ENCODE data around the gene RIN1. TPM values are rescaled to one million over a fixed set of nuclear protein-coding genes. Genes with fewer than 3 reads are reported as not detected.

RIN1 gene
- total RNA-seq, 1 donor from 2014 or later = 19.2 TPM

DNA sequence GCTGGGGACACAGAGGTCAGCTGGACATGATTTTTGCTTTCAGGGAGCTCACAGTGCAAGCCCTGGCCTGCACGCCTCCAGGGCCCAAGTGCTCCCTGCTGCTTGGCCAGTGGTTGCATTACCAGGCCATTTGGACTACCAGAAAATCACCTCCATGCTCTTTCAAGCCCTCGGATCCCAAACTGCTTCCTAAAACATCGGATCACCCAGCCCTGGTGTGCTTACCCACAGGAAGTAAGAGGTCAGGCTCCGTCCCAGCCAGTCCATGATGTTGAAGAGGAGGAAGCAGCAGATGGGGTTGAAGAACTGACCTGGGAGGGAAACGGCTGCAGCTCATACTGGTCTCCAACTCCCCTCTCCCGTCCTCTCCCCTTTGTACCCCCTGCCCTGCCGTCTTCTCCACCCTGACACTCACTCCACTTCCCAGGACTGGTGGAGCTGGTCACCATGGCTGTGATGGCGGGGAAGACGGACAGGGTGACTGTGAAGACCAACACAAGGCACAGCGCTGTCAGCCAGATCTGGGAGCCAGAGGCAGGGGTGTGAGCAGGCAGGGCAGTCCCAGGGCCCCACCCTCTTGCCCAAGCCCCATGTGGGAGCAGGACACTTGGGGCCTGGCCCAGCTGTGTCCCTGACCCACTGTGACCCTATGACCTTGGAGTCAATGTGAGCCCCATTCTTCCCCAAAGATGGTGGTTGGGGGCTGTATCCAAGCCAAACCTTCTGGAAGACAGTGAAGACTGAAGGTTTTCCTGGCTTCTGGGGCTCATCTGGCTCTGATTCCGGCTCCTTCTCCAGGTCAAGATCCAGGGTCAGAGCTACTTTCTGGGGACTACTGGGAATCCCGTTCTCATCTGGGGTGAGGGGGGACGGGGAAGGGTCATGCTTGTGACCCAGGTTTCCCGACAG is 29.7 kb upstream of the RIN1 start:
- no peak for DNase-seq (ENCODE audit: extremely low spot score in 2 of 2)
- Histone ChIP-seq H3K27ac (no peak overlapping the region), H3K27me3 (no peaks in the 10 kb centered on the region), H3K36me3 (no peaks in the 10 kb centered on the region), H3K4me1 (peaks cover 11% of the 10 kb centered on the region), H3K9me3 (no peaks in the 10 kb centered on the region), H3K4me3 (no peak overlapping the region)
- TF ChIP-seq, protein P1, sequence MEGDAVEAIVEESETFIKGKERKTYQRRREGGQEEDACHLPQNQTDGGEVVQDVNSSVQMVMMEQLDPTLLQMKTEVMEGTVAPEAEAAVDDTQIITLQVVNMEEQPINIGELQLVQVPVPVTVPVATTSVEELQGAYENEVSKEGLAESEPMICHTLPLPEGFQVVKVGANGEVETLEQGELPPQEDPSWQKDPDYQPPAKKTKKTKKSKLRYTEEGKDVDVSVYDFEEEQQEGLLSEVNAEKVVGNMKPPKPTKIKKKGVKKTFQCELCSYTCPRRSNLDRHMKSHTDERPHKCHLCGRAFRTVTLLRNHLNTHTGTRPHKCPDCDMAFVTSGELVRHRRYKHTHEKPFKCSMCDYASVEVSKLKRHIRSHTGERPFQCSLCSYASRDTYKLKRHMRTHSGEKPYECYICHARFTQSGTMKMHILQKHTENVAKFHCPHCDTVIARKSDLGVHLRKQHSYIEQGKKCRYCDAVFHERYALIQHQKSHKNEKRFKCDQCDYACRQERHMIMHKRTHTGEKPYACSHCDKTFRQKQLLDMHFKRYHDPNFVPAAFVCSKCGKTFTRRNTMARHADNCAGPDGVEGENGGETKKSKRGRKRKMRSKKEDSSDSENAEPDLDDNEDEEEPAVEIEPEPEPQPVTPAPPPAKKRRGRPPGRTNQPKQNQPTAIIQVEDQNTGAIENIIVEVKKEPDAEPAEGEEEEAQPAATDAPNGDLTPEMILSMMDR (IDR thresholded peaks at IDR 0.05) = no peak
- no peak for TF ChIP-seq POLR2AphosphoS5 (IDR thresholded peaks at IDR 0.05; ENCODE audit: insufficient read depth in 1 of 2, low read depth in 1 of 2)
- TF ChIP-seq POLR2A (IDR thresholded peaks at IDR 0.05) = no peak
- intact Hi-C loops (cut with DNase I) = no loop called here

- Histone ChIP-seq H3K27ac (no peak overlapping the region), H3K4me1 (peaks cover 3% of the 10 kb centered on the region), H3K27me3 (no peaks in the 10 kb centered on the region), H3K36me3 (no peaks in the 10 kb centered on the region), H3K9me3 (no peaks in the 10 kb centered on the region), H3K4me3 (no peak overlapping the region)
- intact Hi-C loops (cut with DNase I) = no loop called here
- no peak for DNase-seq (ENCODE audit: extremely low spot score in 2 of 2)
- TF ChIP-seq POLR2AphosphoS5 (IDR thresholded peaks at IDR 0.05; ENCODE audit: insufficient read depth in 1 of 2, low read depth in 1 of 2) (no peak), POLR2A (IDR thresholded peaks at IDR 0.05) (no peak)
- TF ChIP-seq, protein P1 (IDR thresholded peaks at IDR 0.05) = no peak
Observed at GRCh38 chr11:66365166-66365565, 28.9 kb upstream of the RIN1 start.

DNA sequence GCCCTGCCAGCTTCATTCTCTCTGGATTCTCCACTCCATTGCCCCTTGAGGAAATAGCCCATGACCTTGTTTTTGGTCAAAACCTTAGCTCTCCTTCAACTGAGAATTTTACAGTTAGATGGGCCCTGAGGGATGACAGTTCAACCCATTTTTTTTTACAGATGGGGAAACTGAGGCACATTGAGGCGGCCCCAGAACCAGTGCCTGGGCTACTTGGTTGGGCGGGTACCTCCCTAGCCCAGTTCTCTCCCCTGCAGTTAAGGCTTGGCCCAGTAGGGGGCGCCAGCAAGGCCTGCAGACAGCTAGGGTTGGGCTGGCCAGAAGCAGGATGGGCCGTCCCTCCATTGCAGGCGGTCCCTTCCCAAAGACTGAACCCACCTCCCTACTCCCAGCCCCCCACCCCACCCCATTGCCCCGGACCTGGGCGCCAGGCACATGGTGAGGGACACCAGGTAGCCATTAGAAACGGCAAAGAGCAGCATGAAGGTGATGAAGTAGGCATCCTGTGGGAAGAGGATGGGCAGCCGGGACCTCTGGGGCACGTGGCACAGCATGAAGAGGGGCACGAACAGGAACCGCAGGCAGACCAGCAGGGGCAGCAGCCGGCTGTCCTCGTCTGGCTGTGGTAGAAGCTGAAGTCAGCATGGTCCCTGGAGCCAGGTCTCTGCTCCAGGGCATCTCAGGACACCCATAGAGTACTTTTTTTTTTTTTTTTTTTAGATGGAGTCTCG is 27.7 kb upstream of the RIN1 start:
- intact Hi-C loops (cut with DNase I) = no loop called here
- no peaks in the 10 kb centered on the region for H3K4me1 ChIP-seq
- H3K4me3 ChIP-seq = no peak overlapping the region
- H3K9me3 ChIP-seq = no peaks in the 10 kb centered on the region
- H3K27ac ChIP-seq = no peak overlapping the region
- no peaks in the 10 kb centered on the region for H3K36me3 ChIP-seq
- DNase-seq (ENCODE audit: extremely low spot score in 2 of 2) = no peak
- H3K27me3 ChIP-seq = no peaks in the 10 kb centered on the region
- TF ChIP-seq POLR2AphosphoS5 (IDR thresholded peaks at IDR 0.05; ENCODE audit: insufficient read depth in 1 of 2, low read depth in 1 of 2) = no peak
- TF ChIP-seq POLR2A (IDR thresholded peaks at IDR 0.05) = no peak
- TF ChIP-seq, protein P1 (IDR thresholded peaks at IDR 0.05) = no peak

DNA sequence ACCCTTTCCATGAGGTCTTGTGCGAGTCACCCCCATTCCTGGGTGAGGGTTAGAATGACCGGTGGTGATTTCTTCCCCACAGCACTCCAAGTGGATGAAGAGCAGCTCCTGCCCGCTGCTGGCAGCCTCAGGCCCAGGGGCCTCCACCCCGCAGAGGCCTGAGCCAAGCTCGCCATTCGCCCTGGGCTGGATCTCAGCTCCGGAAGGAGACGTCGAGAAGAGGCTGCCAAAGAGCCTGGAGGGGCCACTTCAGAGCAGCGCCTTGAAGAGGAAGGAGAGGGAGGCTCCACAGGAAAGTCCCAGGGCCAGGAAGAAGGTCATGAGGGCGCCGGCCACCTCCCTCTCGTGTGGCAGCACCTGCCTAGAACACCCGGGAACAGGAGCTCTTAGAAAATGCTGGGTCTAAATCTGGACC is 27.0 kb upstream of the RIN1 start:
- Histone ChIP-seq H3K9me3 (no peaks in the 10 kb centered on the region), H3K27ac (no peak overlapping the region), H3K4me3 (no peak overlapping the region), H3K4me1 (no peaks in the 10 kb centered on the region), H3K27me3 (no peaks in the 10 kb centered on the region), H3K36me3 (no peaks in the 10 kb centered on the region)
- DNase-seq (ENCODE audit: extremely low spot score in 2 of 2) = no peak
- intact Hi-C loops (cut with DNase I) = no loop called here
- TF ChIP-seq, protein P1 (IDR thresholded peaks at IDR 0.05) = no peak
- no peak for TF ChIP-seq POLR2A (IDR thresholded peaks at IDR 0.05)
- no peak for TF ChIP-seq POLR2AphosphoS5 (IDR thresholded peaks at IDR 0.05; ENCODE audit: insufficient read depth in 1 of 2, low read depth in 1 of 2)
